Lung microvascular endothelial cell (primary cell): ENCODE measurements around the gene GNAO1. TPM values are rescaled to one million over a fixed set of nuclear protein-coding genes. Genes with fewer than 3 reads are reported as not detected.

Experiments used
- DNase-seq, 2 donors: peaks; one replicate each; pipeline versions ENCODE4 v3.0.0 to v3.0.0-alpha.2; 2010; ENCODE audit warnings: low read depth in 2 of 2
- total RNA-seq: library from RNA; depleted of rRNA; stranded (reverse); fragments of >200 nt; gene quantifications from 2 replicates; pipeline ENCODE4 v1.2.1, GENCODE V29; 2014

The GNAO1 gene
- total RNA-seq, 1 donor from 2014 or later, result not detected

DNA sequence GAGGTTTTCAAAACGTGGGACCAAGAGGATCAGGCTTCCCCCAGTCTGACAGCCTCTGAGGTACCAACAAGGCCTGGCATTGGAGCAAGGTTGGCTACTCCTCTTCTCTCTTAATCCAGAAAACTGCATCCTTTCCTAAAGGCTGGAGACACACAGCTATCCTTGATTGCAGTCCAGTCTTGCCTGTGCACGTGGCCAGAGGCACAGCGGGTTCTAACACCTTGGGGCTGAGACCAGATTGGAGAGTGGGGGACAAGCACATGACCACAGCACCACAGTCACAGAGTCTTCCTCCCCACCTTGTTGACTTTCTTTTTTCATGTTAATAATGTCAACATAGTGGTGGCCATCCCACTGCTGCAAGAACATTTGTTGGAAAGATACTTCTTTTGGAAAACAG lies 46.9 kb downstream of the GNAO1 start:
- DNase-seq, result no peak

DNA sequence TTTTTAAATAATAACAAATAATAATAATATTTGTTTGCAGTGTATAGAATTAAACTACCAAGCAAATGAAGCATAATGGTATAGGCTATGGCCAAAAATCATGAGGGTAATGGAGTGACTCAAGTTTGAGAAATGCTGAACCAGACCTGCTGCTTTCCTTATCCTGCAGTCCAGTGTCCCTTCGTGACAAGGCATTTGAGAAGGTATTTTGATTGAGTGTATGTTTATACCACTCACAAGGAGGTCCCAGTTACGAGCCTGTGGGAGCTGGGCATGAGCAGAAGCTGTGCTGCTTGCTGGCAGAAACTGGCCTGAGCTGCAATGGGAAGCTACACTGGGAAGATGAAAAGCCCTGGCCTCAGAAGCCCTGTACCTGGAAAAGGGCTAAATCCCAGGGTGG lies 50.3 kb downstream of the GNAO1 start:
- no peak for DNase-seq

DNA sequence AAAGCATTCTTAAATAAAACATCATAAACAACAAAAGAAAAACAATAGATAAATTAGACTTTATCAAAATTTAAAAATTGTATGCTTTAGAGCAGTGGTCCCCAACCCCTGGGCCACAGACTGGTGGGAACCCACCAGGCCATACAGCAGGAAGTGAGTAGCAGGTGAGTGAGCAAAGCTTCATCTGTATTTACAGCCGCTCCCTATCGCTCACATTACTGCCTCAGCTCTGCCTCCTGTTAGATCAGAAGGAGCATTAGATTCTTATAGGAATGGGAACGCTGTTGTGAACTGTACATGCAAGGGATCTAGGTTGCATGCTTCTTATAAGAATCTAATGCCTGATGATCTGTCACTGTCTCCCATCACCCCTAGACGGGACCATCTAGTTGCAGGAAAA lies 51.5 kb downstream of the GNAO1 start:
- DNase-seq, result no peak

DNA sequence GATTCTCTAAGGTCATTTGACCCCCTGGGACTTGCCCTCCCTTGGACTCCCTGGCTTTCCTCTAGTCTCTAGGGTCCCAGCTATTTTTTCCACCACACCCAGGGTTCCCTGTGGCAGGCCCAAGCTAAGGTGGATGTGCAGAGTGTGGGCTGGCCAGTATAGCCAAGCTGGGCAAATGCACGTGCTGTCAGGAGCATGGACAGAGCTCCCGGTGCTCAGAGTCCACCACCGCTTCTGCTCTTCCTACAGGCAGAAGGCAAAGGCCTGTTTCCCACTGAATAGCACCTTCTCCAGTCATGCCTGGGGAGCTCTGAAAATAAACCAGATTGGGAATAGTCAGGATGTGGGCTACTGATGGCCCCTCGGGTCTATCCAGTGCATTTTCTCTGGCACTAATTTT lies 53.3 kb downstream of the GNAO1 start:
- no peak for DNase-seq

DNA sequence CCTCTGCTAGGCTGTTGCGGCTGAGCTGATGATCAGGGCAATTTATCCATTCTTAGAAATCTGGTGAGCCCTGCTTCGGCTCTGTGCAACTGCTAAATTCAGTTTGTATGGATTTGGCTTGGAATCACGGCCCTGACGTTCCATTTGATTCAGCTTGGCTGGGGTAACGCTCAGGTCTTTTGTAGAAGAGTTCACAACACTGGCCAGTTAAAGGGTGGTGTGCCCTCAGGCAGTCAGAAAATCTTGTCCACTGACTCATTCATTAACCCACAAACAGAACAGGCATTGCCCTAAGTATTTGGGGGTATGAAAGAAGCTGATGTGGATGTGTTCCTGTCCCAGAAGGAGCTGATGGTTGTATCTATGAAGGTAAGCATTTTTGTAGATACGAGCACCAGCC lies 53.9 kb downstream of the GNAO1 start:
- DNase-seq, result no peak

DNA sequence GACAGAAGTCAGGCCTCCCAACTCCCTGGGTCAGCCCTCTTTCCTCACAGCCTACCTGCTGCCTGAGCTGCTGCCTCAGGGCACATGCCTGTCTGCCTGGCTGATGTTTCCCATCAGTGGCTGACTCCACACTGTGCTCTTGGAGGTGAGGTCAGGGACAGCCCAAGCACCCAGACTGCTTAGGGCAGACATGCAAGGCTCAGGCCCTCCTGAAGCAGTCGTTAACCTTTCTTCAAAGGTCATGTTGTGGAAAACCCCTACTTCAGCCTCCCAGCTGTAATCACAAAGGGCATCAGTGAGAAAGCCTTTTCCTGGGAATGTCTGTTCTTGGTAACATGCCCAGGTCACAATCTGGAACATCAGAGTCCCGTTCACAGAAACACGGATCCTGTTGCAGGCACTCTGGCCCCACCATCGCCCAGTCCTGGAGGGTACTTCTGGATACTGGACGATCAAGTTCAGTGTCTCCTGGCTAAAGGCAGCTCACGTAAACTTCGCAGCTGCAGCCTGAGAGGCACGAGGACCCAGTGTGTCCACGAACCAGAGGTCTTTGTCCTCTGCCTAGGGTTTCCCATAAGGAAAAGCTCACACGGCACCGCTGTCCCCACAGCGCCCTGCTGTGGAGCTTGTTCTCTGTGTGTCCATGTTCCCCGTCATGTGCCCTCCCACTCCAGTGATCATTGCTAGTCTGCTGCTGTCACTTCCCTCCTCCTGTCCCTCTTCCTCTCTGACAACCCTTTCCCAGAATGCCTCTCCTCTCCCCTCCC lies 54.9 kb downstream of the GNAO1 start:
- peak in 1 of 2 donors; percentile 3 for DNase-seq

DNA sequence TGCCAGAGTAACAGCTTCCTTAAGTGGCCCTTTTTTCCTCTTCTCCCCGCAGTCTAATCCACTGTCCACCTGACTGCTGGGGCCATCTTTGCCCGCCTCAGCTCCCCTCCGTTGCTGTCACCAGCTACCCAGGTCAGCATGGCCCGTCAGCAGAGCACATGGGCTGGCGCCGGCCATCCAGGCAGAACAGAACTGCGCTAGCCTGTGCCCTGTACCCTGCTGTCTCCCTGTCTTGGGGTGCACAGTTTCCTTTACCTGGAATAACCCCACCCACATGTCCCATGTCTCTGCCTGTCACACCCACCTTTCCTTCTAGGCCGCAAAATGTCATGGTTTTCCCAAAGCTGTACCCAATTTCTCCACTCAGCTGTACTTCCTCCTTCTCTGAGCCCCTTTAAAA lies 55.7 kb downstream of the GNAO1 start:
- no peak for DNase-seq

DNA sequence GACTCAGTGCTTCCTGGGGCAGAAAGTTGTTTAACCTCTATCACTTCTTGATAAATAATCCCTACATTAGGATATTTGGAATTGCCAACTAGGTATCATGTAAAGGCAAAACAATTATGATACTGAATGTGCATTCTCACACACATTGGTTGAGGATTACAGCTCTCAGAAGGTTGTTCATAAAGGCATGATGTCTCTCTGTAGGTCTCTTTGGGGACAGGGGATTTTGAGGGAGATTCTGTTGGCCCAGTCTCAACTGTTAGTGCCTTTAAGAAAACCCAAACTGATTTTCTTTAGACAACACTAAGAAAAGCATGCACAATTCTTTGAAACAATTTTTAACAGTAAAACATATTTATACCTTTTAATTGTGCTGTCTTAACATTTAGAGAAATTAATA lies 56.5 kb downstream of the GNAO1 start:
- DNase-seq, result no peak

DNA sequence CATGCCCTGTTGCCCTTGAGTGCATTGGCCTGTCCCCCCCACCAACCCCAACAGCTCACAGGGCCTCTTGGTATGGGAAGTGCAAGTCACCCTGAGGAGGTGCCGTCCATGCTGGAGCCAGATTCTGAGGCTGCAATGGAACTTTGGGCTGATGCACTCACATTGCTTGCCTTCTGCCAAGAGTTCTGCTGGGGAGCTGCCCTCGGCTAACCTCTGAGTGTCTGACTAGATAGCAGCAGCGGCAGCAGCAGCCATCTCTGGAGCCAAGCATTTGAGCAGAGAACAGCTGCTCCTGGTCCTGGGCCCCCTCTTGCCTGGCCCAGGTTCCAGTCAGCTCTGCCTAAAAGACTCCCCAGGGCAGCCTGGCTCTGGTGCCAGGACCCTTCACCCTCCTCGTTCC lies 61.5 kb downstream of the GNAO1 start:
- no peak for DNase-seq

DNA sequence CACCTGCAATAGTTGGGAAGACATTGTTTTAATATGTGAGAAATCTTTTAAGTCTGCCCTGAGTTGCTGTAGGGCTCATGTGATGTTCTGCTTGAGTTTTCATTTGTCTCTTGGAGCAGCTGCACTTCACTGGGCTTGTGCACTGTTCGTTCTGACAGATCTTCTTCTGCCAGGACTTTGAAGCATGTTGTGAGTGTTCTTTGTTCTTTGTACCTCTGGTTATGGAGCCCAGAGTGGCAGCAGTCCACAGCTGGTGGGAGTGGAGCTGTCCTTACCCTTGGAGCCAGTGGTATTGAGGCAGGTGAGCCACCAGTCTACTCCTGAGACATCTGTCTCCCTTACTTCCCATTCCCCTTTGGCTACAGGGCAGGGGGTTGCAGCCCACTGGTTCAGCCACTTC lies 64.6 kb downstream of the GNAO1 start:
- DNase-seq, result no peak

DNA sequence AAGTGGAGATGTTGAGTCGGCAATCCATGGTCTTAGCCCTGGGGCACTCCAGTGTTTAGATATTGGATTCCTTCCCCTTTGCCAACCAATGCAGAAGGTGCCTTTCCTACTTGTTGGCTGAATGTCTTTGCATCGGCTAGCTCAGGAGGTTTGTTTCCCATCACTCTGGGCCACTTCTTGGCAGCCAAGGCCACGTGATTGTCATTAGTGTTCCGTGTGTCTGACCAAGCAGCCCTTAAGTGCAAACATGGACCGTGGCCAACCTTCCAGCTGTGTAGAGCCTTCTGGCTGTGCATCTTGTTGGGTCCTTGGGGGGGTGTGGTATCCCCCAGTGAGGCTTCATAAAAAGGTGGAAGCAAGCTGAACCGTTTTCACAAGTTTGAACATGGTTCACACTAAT lies 66.0 kb downstream of the GNAO1 start:
- DNase-seq, result no peak

DNA sequence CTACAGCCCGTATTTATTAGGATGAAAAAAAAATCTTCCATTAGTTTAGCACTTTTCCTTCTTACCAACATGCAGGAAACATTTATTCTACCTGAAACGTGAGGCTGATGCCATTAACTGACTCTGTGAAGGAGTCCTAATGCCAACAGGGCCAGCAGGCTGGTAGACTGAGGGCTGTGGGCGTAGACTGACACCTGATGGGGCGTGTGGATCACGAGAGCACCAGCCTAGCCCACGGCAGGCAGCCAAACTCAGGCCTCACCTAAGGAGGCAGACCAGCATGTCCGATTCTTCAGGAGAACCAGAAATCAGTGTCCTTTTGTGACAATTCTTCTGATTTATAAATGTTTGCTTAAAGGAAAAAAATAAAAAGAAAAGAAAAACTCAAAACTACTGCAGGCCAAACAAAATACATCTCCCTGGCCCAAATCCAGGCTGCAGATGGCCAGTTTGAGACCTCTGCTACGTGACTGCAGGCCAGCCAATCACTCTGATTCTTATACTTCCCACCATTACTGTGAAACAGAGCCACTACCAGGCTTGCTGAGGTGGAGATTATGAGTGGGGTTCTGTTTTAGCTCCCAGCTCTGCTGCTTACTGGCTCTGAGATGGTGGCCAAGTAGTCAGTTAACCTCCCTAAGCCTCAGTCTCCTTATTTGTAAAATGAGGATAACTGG lies 66.5 kb downstream of the GNAO1 start:
- no peak for DNase-seq

DNA sequence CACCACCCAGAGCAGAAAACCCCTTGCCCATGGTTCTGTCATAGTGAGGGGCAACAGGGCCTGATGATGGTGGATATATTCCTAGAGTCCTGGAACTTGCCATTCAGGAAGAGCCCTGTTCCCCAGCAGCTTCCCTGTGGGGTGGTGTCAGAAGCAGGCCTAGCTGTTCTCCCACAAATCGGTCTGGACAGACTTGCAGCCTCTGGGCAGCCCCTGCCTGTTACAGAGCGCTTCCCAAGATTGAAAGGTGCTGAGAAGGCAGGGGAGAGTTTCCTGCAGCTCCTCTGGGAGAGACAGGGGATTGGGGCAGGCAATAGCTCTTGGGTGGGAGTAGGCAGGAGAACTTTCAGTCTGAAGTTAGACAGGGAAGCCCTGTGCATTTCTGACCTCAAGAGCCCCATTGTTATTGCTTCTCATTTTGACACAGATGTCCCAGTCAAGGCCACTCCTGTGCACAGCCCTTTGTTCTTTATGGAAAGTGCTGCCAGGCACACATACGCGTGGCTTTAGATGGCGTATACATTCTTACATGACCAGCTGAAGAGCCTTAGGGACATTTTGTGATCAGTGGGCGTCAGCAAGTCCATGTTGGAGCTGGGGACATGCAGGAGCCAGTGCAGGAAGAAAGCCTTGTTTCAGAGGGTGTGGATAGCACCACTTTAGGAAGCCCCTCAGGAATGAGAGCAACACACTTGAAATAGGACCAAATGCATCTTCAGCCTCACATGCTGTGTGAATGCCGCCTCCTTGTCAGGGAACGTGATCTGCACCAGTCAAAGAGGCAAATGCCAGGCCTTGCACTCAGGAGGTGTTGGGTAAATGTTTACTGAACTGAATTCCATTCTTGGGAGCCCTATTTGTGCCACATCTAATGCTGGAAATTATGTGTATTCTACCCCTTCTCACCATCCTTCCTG lies 67.5 kb downstream of the GNAO1 start:
- DNase-seq, result no peak

DNA sequence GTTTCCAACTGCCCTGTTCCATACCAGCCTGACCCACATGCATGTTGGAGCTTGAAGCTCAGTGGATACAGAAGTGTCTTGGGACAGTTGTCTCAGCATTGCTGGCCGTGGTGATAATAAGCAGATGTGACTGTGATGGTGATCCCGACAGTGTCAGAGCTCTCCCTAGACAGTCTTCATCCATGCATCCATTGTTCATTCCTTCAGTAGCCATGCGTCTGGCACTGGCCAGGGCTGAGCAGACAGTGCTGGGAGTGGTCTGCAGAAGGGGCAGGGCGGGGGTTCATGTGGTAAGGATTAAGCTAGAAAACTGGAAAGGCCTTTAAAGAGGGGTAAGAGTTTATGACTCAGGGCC lies 68.1 kb downstream of the GNAO1 start:
- no peak for DNase-seq

DNA sequence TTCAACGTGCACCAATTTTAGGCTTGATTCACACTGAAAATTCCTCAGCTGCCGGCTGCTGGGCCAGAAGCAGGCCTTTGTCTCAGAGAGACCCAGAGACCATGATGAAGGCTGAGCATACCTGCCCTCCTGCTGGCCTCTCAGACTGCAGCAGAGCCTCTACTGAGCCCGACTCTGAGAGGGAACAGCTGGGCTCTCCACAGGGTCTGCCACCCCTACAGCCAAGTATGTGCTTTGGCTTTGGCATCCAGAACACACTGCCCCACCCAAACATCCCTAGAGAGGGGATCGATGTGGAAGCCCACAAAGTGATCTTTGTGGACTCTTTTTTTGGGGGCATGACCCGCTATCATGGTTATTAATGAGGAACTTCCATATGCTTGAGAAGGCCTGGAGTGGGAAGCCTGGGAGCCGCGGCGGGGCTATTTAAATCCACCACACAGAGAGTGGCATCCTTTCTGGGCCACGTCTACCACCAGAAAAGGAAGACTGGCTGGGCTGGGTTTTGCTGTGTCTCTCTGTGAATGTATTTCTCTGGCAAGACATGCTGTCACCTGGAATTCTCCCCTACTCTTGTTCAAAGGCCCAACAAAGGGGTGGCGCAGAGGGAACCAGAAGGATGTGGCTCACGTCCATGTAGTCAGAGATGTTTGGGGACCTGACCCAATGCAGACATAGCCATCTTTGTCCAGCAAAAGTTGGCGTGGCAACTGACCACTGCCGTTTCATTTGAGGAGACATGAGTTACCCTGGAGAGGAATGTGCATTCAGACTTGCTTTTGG lies 69.3 kb downstream of the GNAO1 start:
- DNase-seq, result no peak

DNA sequence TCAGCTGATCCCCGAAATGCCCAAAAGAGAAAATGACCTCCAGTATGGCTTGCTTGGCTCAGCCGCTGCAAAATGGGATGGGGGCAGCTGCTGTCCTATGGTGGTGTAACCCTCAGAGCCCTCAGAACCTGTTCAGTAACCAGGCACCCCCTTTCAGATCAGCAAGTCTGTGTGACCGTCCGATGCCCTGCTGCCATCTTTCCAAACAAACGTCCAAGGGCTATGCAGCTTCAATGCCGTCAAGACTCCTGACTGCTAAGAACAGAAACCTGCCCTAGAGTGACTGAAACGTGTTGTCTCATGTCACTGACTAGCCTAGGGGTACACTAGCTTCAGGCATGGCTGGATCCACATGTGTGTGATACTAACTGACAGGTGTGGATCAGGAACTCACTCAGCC lies 70.4 kb downstream of the GNAO1 start:
- DNase-seq, result no peak

DNA sequence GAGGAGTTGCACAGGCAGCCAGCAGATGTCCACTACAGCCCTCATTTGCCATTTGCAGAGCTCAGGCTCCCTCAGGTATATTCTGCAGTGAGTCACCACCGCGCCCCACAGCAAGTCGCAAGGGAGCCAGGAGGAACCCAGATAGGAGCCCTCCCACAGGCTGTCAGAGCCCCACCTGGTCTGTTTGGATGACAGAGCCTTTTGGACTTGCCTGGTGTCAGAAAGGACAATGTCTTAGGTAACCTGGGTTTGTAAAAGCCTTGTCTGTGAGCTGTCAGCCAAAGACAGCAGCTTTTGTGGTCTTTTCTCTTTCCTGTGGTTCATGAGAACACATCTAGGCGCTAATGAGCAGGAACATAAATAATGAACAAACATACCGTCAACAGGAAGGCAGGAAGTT lies 70.9 kb downstream of the GNAO1 start:
- no peak for DNase-seq

DNA sequence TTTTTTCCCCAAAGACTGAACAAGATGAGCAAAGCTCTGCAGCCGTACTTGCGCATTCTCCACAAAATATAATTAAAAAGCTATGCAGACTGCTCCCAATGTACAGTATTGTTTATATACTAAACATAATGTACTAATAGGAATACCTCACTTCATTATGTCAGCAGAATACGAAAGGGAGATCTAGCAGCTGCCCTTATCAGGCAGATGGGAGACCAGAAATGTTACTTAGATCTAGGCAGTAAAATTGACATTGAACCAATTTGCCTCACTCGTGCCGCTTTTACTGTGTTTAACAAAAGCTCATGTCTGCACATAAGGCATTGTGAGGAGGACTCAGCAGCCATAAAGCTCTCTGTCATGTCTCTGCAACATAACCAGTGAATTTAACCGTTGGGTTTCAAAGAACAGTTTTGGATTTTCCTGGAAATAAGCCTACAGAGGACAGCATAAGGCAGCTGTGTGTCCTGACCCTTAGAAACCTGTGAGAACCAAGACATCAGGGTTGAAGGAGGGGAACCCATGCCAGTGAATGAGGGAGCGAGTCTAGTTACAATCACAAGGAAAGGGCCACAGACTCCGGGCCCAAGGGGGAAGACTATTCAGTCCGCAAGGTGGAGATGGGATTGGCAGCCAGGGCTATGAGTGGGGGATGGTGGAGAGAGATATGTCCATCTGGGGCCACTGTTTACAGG lies 71.4 kb downstream of the GNAO1 start:
- no peak for DNase-seq

DNA sequence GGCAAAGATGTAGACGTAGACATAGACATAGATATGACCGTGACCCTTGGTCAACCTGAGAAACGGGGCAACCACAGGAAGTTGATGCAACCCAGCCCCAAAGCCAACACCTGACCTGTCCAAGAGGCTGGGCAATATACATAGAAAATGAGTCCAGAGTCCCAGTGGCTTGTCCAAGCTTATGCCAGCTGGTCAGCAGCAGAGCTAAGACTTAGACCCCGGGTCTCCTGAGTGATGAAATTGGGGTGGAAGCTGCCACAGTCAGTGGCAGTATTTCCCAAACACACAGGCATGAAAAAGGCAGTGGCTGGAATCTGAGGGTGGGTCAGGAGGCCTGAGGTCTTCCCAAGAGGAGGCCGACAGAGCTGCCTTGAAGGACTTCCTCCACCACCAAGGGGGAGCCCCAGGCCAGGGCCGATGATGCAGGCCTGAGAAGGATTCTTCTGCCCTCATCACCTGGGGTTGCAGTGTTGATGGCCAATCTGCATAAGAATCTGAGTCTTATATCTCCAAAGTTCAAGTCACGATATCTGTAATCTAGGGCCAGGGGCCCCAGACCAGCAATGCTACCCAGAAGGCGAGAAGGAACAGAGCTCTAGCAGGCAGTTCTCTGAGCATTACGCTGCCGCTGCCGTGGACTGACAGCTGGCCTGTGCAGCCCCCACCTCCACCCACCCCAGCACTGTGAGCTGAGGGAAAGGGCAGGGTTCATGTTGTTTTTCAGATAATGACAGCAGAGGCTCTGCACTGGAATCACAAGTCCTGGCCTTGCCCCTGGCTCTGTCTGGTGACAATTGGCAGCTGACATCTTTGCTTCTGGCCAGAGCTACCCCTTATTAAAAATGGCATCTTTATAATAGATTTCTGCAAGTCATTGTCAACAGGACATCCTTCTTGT lies 72.7 kb downstream of the GNAO1 start:
- no peak for DNase-seq

DNA sequence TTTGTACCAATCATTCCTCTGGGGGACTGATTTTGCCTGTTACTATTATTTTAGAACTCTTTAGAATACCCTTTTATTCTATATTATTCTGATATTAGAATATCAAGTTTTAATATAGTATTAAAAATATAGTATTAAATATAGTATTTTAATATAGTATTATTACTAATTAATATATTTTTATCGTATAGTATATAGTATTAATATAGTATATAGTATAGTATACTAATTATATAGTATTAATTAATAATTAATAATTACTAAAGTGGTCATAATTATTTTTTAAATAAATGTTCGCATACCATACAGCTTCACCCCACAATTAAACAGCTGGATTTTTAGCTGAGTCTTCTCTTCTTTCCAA lies 73.3 kb downstream of the GNAO1 start:
- DNase-seq, result no peak
